HG02884 (cell line): ENCODE data around the gene WDR7.

Experiments
- ATAC-seq: cut with Tn5 transposase; IDR thresholded peaks from one replicate; pipeline ENCODE4 v1.9.1; 2021; ENCODE audit warnings: mild to moderate bottlenecking, moderate library complexity; ENCODE audit not compliant: unreplicated experiment

Gene WDR7

DNA sequence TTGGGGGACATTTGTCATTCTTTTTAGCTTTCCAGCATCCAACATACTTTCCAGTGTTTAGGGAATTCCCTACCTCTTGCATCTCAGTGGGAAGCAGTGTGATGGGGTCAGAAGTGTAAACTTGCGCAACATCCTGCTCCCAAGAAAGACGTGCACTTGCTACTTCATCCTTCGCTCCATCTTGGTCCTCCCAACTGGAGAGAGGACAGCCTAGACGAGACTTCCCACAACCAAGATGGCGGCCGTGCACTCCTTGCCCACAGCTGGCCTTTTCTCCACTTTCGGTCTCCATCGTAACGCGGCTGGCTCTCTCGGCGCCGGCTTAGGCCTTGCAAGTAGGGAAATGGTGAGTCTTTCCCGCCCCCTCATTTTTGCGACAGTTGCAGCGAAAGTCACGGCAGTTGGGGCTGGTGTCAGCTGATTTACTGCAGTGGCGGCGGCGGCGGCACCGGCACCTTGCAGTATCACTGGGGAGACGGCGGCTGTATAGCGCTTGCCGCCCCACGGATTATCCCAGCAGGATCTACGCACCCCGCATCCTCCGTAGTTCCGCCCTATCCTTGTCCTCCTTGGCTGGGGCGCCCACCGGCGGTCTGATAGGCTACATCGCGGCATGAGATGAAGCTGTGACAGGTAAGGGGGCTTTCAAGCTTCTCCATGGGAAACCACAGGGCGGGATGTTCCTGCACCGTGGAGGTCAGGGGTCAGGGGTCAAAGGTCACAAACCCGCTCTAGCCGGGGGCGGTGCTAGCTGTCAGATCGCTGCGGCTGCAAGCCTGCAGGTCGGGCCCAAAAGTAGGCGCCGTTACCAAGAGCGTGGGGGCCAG is at the start of gene WDR7:
Gene WDR7 (plus strand): TSS at position 416 of the 827 bp plus-strand sequence. CDS start 21,157 bp downstream, outside the sequence.
- ATAC-seq, result peak; percentile 94

DNA sequence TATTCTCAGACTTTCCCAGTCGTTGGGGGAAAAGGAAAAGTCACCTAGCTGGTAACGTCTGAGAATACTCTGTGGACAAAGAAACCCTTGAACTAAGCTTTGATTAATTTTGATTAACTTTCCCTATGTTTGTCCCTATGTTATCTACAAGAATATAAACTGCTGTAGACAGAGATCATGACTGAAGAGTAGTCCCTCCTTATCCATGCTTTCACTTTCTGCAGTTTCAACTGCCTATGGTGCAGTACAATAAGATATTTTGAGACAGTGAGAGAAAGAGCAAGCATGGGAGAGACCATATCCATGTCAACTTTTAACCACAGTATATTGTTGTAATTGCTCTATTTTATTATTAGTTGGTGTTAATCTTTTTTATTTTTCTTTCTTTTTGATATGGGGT is 44.5 kb upstream of the WDR7 start:
- ATAC-seq, result no peak

DNA sequence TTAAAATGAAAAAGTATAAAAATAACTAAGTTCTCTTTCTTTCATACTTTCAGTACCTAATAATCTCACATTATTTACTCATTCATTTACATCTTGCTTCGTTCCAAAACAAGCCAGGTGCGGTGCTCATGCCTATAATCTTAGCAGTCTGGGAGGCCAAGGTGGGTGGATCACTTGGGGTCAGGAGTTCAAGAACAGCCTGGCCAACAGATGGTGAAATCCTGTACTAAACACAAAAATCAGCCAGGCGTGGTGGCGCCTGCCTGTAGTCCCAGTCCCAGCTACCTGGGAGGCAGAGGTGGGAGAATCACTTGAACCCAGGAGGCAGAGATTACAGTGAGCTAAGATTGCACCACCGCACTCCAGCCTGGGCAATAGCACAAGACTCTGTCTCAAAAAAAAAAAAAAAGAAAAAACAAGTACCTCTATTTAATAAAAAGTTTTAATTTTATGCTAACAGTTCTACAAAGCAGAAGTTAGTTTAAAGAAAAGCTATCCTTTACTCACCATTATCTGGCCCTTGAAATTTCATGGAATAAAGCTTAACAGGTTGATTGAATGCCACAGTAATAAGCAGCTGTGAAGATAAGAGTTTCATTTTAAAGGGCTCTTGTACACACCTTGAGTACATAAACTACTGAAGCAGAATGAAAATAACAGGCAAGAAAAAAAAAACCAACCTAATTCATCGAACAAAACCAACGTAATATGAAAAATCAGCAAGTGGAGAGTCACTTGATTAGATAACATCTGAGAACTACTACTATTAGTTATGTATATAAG is 35.2 kb upstream of the WDR7 start:
- peak; percentile 62 for ATAC-seq

DNA sequence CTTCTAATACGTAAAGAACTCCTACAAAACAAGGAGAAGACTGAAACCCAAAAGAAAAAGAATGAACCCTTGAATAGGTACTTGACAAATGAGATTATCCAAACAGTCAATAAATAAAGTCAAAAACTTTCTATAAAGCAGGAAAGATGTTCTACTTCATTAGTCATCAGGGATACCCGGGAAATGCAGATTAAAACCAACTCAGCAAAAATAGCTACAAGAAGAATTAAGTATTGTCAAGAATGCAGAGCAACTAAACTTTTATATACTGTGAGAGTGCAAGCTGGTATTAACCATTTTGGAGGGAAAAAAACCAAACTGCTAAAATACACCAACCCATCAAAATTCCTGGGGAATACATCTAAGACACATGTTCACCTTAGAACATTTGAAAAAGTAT is 23.2 kb upstream of the WDR7 start:
- no peak for ATAC-seq

DNA sequence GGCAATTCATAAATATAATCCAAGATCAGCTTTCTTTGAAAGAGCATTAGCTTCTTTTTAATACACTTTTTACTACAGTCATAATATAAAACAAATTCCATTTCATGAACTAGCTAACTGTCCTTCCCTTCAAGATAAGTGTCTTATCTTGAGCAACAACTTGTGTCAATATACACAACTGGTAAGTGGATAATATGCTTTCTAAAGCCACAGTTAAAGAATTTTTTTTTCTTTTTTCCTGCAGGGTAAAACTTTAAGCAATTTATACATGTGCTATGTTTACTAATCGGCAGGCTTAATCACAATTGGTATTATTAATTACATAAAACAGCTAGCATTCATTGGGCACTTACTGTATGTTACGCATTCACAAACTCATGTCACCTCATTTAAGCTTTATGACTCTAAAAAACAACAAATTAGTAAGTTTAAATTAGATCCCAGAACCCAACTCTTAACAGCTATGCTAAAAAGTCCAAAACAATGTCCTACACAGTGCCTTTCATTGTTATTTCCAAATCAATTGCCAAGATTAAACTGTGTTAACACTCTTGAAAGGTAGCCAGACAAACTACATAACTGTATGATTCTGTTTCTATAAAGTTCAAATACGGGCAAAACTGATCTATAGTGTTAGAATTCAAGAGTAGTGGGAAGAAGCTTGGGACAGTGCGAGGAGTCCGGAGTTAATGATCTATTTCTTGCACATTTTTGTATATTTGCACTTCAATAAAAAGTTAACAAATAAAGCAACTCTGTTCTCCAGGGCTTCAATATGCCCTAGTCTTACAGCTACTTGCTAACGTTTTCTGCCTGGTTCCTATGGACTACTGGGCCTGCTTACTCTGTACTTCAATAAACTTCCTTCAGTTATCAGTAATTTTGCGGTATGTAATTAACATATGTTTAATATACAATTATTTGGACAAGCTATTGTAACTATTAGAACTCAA is 18.8 kb upstream of the WDR7 start:
- no peak for ATAC-seq

DNA sequence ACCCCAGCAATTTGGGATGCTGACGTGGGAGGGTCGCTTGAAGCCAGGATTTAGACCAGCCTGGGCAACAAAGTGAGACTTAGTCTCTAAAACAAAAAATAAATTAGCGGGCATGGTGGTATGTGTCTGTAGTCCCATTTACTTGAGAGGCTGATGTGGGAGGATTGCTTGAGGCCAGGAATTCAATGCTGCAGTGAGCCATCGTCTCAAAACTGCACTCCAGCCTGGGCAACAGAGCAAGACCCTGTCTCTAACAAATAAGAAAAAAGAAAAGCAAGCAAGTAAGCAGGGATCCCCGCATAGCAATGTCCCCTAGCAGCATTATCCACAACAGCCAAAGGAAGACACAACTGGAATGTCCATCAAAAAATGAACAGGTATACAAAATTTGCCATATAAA is 16.2 kb upstream of the WDR7 start:
- ATAC-seq, result no peak

DNA sequence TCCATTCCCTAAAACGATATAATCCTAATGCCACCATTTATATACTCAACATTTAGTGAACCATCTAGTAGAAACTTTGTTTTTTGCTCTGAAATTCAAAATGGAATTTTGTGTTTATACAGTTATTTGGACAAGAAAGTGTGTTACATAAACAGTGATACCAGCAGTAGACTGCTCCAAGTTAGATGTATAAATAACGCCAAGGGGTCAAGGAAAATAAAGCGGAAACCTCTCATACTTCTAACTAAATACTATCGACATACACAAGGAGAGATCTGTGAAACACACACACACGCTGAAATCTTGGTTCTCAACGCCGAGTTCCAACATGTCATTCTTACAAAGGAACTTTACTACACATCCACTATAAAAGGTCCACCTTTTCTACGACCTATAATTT is 14.0 kb upstream of the WDR7 start:
- ATAC-seq, result no peak

DNA sequence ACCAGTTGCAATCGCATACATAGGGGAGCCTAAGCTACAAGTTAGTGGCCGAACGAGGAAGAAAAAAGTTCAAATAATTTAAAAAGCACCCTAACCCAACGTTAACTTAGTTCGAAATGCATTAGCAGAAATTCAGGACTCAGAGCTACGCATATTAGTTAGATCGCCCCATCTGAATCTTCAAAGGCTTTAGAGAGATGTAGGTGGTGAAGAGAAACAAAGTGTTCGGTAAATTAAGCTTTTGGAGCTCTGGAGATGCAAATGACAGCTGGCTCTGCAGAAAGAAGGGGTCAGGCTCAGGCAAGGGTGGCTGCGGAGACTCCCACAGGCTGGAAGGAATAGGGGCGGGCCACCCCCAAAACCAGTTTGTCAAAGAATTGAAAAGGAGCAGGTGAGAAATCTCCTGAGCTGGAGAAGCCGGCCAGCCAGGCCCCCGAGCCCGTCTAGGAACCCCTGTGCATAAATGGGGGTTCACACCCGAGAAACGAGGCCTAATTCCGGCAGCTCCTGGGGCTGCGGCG is 13.4 kb upstream of the WDR7 start:
- peak; percentile 18 for ATAC-seq

DNA sequence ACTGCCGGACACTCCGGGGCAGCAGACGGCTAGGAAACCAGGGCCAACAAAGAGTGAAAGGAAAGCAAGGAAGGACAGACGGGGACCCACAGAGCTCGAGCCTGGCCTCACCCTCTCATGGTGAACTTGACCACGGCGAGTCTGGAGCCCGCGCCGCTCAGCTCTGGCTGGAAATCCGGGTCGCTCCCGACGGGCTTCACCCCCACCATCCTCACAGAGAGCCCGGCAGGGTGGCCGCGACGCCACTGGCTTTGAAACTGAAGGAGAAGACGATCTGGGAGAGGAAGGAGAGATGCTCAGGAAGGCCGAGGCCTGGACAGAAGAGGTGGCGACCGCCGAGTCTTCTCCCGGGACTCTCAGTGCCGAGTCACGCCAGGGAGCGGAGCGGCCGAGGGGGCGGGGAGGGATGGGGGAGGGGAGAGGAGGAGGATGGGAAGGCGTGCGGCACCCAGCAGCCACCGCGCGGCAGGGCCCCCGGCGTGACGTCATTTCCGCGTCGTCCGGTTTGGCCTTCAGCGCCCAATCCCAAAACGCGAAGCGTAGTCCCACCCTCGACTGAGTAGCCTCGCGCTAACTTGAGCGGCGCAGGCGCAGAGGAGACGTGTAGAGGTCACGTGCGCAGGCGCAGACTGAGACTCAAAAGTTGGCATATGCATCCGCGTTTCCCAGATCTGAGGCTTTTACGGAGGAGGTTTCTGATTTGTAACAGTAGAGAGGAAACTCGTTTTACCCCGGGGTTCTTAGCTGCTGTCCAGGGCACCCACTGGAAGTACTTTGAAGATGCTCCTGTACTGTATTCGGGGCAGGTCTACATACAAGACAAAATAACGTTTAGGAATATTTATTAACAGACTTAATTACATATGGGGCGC is 12.7 kb upstream of the WDR7 start, which contains the start of gene TXNL1:
Gene TXNL1 (minus strand): TSS at position 361 of the 872 bp plus-strand sequence. CDS start 152 bp downstream, at position 209.
- ATAC-seq, result peak; percentile 96

DNA sequence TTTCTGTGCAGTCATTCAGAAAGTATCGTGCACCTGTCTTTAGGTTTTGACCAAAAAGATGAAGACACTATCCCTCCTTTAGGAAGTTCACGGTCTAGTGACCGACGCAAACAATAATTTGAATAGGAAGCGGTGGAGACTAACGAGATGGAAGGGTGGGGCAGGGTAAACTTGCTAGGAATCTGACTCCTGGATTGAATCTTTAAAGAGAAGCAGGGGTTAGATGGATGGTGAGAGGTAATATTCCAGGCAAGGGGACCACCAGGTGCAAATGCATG is 12.1 kb upstream of the WDR7 start:
- no peak for ATAC-seq

DNA sequence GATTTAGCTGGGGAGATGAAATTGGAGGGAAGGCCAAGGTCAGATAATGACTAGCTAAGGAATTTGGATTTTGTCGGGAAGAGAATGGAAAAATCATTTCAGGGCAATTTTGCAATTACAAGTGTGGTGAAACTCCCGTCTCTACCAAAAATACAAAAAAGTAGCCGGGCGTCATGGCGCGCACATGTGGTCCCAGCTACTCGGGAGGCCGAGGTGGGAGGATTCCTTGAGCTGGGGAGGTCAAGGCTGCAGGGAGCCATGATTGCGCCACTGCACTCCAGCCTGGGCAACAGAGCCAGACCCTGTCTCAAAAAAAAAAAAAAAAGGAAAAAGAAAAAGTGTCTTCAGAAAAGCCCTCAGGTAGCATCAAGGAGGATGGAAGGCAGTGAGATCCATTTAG is 11.6 kb upstream of the WDR7 start:
- no peak for ATAC-seq

DNA sequence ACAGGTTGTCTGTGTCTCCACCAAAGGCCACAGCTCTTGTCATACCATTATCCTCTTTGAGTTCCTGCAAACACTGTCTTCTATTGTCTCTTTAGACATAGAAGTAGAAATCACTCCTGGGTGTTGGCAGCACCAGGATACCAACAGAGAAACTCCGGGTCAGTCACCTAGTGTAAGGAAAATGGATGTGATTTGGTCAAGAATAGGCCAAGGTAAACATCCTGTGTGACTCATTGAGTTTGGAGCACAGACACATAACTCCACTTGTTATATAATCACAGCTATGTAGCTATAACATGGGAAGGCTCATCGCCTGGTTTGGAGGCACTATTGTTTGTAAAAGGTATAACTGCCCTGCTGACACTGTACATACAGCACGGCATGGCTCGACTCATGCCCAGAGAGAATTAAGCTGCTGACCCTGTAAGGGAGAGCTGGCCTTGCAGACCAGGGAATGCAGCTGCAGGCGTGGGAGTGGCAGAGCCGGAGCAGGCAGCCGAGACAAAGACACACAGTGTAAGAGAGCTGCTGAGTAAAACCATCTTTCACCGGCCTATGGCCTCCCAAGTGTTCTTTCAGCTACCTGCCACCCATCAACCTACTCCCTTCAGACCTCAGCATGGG is 9.3 kb upstream of the WDR7 start:
- no peak for ATAC-seq

DNA sequence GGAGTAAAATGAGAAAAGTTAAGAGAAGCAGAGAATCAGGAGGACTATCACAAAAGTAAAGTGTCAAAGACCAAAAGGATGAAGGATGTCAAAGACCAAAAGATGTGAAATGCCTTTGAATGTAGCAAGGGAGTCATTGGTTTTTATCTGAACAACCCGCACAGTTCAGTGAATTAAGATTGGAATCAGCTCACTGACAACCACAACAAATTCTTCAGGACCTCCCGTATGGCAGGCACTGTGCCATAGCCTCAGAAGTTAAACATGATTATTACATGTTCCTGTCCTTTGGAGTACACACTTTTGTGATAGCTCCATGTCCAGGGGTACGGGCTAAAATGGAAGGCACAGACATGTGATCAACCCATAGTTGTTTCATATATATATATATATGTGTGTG is 7.8 kb upstream of the WDR7 start:
- ATAC-seq, result no peak

DNA sequence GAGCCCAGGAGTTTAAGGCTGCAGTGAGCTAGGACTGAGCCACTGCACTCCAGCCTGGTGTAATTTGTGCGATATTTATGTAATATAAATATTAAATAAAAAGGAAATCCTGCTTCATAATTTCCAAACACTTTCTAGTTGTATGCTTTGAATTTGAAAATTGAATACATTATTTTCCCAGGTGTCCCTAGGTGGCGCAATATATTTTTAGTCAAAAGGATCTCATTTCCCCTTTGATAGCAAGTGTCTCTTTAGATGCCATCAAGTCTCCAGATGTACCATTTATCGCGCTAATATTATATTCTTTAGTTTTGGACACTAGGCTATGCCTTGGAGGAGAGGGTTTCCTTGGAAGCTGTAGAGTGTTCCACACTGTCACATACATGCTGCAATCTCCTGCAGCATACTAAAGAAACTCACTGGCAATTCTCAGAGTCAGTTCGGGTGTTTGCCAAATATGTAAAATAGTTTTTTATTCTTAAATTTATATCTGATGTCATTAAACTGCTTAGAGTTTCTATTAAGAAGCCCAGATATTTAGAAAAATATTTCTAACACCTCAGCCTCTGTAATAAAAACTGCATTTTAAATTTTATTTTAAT is 5.6 kb upstream of the WDR7 start:
- ATAC-seq, result no peak

DNA sequence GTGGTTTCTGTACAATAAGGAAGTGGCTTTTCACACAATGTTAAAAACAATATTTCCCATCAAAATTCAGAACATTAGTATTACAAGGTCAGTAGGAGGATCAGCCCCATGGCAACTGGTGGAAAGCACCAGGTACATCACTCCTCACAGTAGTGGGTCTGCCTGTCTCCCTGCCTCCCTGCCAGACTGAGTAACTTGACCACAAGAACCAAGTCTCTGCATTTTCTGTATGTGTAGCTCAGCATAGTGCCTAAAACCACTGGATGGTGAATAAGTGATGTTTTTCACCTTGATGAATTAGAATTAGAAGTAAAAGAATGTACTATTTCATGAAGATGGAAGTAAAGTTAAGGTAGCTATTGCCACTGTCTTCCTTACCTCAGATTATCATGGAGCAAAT is 4.1 kb upstream of the WDR7 start:
- ATAC-seq, result no peak

DNA sequence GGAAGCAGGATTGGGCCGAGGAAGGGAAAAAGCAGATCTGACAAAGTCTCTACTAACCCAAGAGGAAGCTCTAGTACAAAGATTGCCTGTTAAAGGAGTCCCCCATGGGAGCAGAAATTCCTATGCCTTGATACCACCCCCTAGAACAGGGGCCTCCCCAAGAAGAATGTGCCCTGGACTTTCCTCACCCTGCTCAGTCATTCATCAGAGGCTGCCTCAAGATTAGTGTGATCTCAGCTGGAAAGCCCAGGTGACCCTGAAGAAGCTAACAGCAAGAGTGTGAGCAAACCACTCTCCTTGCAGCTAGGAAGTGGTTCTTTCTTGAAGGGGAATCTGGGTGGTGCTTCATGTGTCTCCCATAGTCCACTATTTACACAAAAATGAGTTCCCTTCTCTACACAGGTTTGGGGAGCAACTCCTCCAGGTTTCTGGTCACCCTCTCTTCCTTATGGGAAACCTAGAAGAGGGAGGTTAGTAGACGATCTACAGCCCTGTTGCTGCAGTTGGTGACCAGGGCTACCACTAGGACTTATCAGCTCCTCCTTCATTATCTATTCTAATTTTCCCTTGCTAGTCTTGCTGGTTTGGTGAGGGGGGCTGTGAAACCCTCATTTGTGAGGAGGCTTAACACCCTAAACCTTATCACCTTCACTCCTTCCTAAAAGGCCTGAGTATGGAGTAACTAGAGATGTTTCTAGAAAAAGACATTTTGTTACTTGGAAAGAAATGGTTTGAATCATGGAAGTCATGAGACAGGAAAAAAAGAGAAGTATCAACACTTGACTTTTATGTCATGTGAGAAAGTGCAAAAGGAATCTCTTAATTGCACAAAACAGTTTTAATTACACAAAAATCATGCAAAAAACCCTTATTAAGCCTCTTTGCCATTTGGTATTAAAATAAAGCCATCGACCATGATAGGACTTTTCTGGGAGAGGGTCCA is 2.9 kb upstream of the WDR7 start:
- ATAC-seq, result no peak

DNA sequence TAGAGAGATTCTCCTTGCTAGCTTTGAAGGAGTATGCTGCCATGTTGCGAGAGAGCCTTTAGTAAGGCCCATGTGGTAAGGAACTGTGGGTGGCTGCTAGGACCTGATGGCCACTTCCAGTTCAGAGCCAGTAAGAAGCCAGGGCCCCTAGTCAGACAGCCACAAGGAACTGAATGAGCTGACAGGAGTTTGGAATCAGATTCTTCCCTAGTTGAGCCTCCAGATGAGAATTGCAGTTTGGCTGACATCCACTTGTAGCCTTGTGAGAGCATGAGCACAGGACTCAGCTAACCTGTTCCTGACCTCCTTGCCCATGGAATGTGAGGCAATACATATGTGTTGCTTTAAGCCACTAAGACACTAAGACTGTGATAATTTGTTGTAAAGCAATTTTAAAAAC is 1.2 kb upstream of the WDR7 start:
- ATAC-seq, result no peak

DNA sequence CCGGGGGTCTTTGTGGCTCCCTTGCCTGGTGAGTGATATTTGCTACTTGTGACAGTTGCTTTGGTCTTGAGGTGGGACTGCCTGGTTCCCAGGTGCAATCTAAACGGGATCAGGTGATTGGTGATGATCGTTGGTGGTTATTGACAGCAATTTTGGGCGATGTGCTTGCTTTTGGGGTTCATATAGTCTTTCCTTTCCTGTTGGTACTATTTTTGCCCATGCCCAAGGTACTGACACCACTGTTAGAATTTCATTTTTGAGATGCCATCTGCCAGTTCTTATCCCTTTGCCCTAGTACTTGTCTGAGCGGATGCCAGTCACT is 573 bp downstream of the WDR7 start:
- ATAC-seq, result no peak
